HG02870 (cell line): ENCODE measurements around the gene TRIM48.
"Not testable (repeated sequence)": the region's sequence is repeated elsewhere in the genome, so short reads cannot be mapped to it uniquely, and the experiment has no call there.

Experiments
- ATAC-seq: cut with Tn5 transposase; IDR thresholded peaks from one replicate; pipeline ENCODE4 v1.9.1; 2021; ENCODE audit warnings: mild to moderate bottlenecking, moderate library complexity; ENCODE audit not compliant: unreplicated experiment

Gene TRIM48

GRCh38 chr11:55261855-55262254, at the start of gene TRIM48:
Gene TRIM48, plus strand, starts transcription at chr11:55262155. Its CDS starts 113 bp downstream, at chr11:55262268.
- not testable (repeated sequence) for ATAC-seq

GRCh38 chr11:55238316-55238715, 23.6 kb upstream of the TRIM48 start:
- not testable (repeated sequence) for ATAC-seq

- no peak for ATAC-seq
Observed at GRCh38 chr11:55263081-55263480, 1.1 kb downstream of the TRIM48 start.
